Activated effector memory CD4-positive, alpha-beta T cell treated with Interleukin-2 at 50 U/mL for 16 hours (primary cell): Measurements from ENCODE around the gene PDCL2.
"Not testable (repeated sequence)": the region's sequence is repeated elsewhere in the genome, so short reads cannot be mapped to it uniquely, and the experiment has no call there.

Experiments used
- DNase-seq: peaks from one replicate; pipeline ENCODE4 v3.0.0-alpha.2; 2020

The PDCL2 gene

GRCh38 chr4:55582773-55583172, 9.3 kb downstream of the PDCL2 start:
- not testable (repeated sequence) for DNase-seq

- DNase-seq = no peak
Observed at GRCh38 chr4:55578341-55579010, 13.6 kb downstream of the PDCL2 start.

- DNase-seq = no peak
Observed at GRCh38 chr4:55575513-55575912, 16.5 kb downstream of the PDCL2 start.

GRCh38 chr4:55574252-55574651, 17.8 kb downstream of the PDCL2 start:
- DNase-seq = no peak

GRCh38 chr4:55571806-55572205, 20.2 kb downstream of the PDCL2 start:
- DNase-seq = no peak

GRCh38 chr4:55568905-55569504, 23.0 kb downstream of the PDCL2 start:
- DNase-seq = no peak

- DNase-seq = no peak
Observed at GRCh38 chr4:55561889-55562288, 30.2 kb downstream of the PDCL2 start.

- no peak for DNase-seq
Observed at GRCh38 chr4:55560096-55560495, 31.9 kb downstream of the PDCL2 start.

GRCh38 chr4:55554453-55555030, 37.5 kb downstream of the PDCL2 start:
- no peak for DNase-seq

- no peak for DNase-seq
Observed at GRCh38 chr4:55553441-55554201, 38.4 kb downstream of the PDCL2 start.

GRCh38 chr4:55551964-55552363, 40.1 kb downstream of the PDCL2 start:
- DNase-seq = not testable (repeated sequence)

- no peak for DNase-seq
Observed at GRCh38 chr4:55549888-55550287, 42.2 kb downstream of the PDCL2 start.

- no peak for DNase-seq
Observed at GRCh38 chr4:55547918-55548317, 44.1 kb downstream of the PDCL2 start.

- no peak for DNase-seq
Observed at GRCh38 chr4:55547466-55547770, 44.6 kb downstream of the PDCL2 start.

GRCh38 chr4:55546756-55547465, 45.1 kb downstream of the PDCL2 start, which contains the start of gene CLOCK:
TSS of gene CLOCK (minus strand) at chr4:55546909. CDS start at chr4:55482785, 64,124 bp downstream.
- DNase-seq = peak; percentile 79

- DNase-seq = no peak
Observed at GRCh38 chr4:55546506-55546755, 45.6 kb downstream of the PDCL2 start.

- peak; percentile 58 for DNase-seq
Observed at GRCh38 chr4:55545641-55546505, 46.2 kb downstream of the PDCL2 start.

GRCh38 chr4:55545151-55545550, 46.9 kb downstream of the PDCL2 start:
- no peak for DNase-seq

GRCh38 chr4:55543858-55544257, 48.2 kb downstream of the PDCL2 start:
- no peak for DNase-seq

- DNase-seq = no peak
Observed at GRCh38 chr4:55540271-55540670, 51.8 kb downstream of the PDCL2 start.

- DNase-seq = no peak
Observed at GRCh38 chr4:55539658-55540057, 52.4 kb downstream of the PDCL2 start.

GRCh38 chr4:55538531-55538930, 53.5 kb downstream of the PDCL2 start:
- no peak for DNase-seq
